HG03575 (cell line): Measurements from ENCODE around the gene OR5D18.
"Not testable (repeated sequence)": the region's sequence is repeated elsewhere in the genome, so short reads cannot be mapped to it uniquely, and the experiment has no call there.

ENCODE experiments used
- ATAC-seq: cut with Tn5 transposase; IDR thresholded peaks from one replicate; pipeline ENCODE4 v1.9.1; 2021; ENCODE audit not compliant: unreplicated experiment, insufficient number of reproducible peaks, low FRiP score; ENCODE audit errors: extremely low read depth

OR5D18 gene

GRCh38 chr11:55819330-55819729 lies at the start of gene OR5D18:
Gene OR5D18, plus strand, starts transcription at chr11:55819630. Its CDS starts 0 bp downstream, at chr11:55819630.
- no peak for ATAC-seq

GRCh38 chr11:55773138-55773537 lies 46.3 kb upstream of the OR5D18 start, which contains the start of gene OR5D13:
Gene OR5D13, plus strand, starts transcription at chr11:55773438. Its CDS starts 0 bp downstream, at chr11:55773438.
- ATAC-seq, result no peak

GRCh38 chr11:55791606-55792005 lies 27.8 kb upstream of the OR5D18 start:
- ATAC-seq, result no peak

- ATAC-seq, result no peak
These were observed 26.1 kb upstream of the OR5D18 start for GRCh38 chr11:55793321-55793720.

GRCh38 chr11:55795256-55795655 lies 24.2 kb upstream of the OR5D18 start, which contains the start of gene OR5D14:
Gene OR5D14, plus strand, starts transcription at chr11:55795556. Its CDS starts 0 bp downstream, at chr11:55795556.
- no peak for ATAC-seq

GRCh38 chr11:55806248-55806647 lies 13.2 kb upstream of the OR5D18 start:
- ATAC-seq, result no peak

GRCh38 chr11:55811067-55811466 lies 8.4 kb upstream of the OR5D18 start, which contains the start of gene OR5L1:
Gene OR5L1, plus strand, starts transcription at chr11:55811367. Its CDS starts 100 bp downstream, at chr11:55811467.
- no peak for ATAC-seq

- no peak for ATAC-seq
These were observed 7.5 kb downstream of the OR5D18 start, which contains the start of gene OR5L2 for GRCh38 chr11:55826919-55827318. Gene OR5L2, plus strand, starts transcription at chr11:55827219. Its CDS starts 0 bp downstream, at chr11:55827219.

GRCh38 chr11:55838452-55838851 lies 19.0 kb downstream of the OR5D18 start, which contains the start of gene OR5D16:
Gene OR5D16, plus strand, starts transcription at chr11:55838752. Its CDS starts 0 bp downstream, at chr11:55838752.
- no peak for ATAC-seq

GRCh38 chr11:55847453-55847852 lies 28.0 kb downstream of the OR5D18 start:
- ATAC-seq, result no peak

GRCh38 chr11:55849037-55849436 lies 29.6 kb downstream of the OR5D18 start:
- ATAC-seq, result no peak

GRCh38 chr11:55852141-55852540 lies 32.7 kb downstream of the OR5D18 start:
- no peak for ATAC-seq

- ATAC-seq, result no peak
These were observed 35.3 kb downstream of the OR5D18 start for GRCh38 chr11:55854704-55855103.

- ATAC-seq, result not testable (repeated sequence)
These were observed 47.9 kb downstream of the OR5D18 start for GRCh38 chr11:55867354-55867753.
